Measurements from ENCODE around the gene GATD1.
A peak's percentile ranks its signal among the peaks of the same experiment; 100 is the strongest.

GATD1 gene

DNA sequence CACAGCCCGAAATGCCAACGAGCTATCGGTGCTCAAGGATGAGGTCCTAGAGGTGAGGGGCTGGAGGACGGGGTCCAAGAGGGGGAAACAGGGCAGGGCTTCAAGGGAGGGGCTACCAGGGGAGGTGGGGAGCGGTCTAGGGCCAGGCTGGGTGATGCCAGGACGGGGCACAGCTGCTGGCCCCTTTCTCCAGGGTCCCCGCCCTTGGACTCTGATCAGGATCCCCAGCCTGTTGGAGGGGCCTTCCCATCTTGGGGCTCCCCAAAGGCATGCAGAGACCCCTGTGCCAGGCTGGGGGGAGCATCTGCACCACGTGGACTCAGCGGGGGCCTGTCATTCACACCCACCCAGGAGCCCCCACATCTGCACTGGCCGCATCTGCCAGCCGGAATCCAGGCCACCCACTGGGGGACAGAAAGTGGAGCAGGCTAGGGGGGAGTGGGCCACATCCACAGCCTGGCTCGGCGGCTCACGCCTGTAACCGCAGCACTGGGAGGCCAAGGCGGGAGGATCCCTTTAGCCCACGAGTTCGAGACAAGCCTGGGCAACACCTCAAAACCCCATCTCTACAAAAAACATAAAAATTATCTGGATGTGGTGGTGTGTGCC lies 52.4 kb downstream of the GATD1 start:
- DNase-seq: no peak

DNA sequence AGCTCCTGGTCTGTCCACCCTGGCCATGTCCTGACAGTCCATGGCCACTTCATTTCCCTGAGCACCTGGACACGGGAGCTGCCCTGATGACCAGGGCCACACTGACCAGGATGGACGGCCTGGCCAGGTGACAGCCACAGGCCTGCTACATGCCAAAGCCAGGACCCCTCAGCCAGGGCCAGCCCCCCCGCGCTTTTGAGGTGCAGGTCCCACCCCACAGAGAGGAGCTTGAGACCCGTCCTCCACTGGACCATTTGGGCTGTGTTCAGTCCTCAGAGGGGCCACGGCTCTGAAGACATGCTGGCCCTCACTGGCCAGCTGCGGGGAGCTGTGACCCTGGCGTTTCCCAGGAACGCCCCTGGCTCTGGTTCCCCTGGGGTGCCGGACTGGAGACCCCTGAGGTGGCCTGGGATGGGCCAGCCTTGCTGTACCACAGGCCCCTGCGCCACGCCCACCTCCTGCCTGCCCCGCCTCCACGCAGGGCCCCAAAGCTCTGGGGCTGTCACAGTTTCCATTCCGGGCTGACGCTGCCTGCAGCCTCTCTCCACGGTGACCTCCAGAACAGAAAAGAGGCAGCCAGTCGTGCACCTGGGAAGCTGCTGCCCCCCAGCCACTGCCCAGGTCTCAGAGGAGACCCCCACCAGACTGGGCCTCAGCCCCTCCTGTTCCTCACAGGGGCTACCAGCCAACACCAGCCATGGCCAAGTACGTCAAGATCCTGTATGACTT lies 53.1 kb downstream of the GATD1 start:
- no peak for DNase-seq

DNA sequence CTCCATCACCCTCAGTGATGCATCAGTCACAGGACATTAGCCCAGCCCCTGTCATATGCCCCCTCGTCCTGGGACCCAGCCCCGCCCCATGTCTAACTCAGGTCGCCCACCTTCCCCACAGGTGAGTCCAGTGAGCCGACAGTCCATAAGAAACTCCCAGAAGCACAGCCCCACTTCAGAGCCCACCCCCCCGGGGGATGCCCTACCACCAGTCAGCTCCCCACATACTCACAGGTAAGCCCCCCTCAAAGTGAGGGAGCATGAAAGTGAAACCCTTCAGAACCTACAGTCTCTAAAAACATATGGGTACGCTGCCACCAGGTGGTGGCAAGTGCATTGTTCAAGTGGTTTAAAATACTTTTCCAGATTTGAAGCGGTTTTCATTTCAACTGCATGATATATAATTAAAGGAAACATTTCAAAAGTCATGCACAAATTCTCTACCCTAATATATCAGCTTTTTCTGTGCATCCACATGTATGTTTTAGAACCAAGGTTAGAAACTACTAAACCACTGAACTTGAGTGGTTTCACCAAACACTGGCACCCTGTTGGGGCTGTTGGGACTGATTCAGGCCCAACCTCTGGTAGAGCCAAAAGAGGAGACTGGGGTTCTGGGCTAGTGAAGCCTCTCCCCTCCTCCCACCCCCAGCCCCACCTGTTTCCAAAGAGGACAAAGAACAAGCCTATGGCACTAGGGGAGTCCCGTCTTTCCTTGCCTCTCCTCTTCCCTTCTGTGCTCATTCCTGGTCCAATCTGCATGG lies 54.0 kb downstream of the GATD1 start:
- DNase-seq: peak; percentile 78

DNA sequence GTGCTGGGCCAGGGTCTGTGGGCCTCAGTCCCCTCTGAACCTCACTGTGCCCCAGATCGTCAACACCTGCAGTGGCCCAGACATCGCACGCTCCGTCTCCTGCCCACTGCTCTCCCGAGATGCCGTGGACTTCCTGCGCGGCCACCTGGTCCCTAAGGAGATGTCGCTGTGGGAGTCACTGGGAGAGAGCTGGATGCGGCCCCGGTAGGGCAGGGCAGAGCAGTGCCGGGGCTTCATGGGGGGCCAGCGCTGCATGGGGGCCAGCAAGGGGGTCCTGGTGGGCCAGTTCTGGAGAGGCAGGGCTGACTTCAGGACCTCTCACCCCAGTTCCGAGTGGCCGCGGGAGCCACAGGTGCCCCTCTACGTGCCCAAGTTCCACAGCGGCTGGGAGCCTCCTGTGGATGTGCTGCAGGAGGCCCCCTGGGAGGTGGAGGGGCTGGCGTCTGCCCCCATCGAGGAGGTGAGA lies 54.9 kb downstream of the GATD1 start:
- no peak for DNase-seq

DNA sequence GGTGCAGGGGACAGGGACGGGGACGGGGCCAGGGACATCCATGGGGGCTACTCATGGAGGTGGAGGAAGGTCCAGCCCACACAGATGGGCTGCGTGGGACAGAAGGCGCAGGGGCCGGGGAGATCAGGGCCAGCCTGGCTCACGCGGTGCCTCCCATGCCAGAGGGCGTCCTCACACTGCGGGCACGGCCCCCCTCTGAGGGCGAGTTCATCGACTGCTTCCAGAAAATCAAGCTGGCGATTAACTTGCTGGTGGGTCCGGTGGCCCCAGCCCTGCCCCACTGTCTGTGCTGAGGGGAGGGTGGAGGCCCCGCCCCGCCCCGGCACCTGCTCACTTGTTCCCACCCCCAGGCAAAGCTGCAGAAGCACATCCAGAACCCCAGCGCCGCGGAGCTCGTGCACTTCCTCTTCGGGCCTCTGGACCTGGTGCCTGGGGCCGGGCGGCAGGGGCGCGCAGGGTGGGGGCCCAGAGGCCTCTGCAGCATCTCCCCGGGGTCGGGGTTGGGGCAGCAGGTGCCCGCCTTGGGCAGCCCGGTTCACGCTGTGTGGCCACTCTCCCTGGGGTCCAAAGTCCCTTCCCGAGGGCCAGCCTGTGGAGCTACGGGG lies 55.4 kb downstream of the GATD1 start:
- peak; percentile 40 for DNase-seq

DNA sequence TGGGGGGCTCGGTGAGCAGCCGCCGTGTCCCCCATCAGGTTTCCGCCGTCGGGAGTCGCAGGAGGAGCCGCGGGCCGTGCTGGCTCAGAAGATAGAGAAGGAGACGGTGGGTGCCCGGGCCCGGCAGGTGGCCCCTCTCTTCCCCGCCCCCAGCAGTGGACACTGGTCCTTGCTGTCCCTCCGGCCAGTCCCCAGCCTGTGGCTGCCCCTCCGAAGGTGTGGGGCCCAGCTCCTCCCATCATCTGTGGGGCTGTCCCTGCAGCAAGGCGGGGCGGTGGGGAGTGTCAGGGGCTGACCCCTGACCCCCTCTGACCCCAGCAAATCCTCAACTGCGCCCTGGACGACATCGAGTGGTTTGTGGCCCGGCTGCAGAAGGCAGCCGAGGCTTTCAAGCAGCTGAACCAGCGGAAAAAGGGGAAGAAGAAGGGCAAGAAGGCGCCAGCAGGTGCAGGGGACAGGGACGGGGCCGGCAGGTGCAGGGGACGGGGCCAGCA lies 56.0 kb downstream of the GATD1 start:
- no peak for DNase-seq

DNA sequence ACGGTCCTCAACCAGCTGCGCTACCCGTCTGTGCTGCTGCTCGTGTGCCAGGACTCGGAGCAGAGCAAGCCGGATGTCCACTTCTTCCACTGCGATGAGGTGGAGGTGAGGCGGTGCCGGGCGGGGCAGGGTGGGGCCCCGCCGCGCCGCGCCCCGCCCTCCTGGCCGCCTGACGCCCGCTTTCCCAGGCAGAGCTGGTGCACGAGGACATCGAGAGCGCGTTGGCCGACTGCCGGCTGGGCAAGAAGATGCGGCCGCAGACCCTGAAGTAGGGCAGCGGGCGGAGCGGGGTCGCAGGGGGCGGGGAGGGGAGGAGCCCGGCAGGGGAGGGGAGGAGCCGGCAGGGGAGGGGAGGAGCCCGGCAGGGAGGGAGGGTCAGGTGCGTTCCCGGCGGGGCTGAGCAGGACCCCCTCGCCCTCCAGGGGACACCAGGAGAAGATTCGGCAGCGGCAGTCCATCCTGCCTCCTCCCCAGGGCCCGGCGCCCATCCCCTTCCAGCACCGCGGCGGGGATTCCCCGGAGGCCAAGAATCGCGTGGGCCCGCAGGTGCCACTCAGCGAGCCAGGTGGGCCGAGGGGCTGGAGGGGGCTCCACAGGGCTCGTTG lies 56.5 kb downstream of the GATD1 start:
- no peak for DNase-seq

DNA sequence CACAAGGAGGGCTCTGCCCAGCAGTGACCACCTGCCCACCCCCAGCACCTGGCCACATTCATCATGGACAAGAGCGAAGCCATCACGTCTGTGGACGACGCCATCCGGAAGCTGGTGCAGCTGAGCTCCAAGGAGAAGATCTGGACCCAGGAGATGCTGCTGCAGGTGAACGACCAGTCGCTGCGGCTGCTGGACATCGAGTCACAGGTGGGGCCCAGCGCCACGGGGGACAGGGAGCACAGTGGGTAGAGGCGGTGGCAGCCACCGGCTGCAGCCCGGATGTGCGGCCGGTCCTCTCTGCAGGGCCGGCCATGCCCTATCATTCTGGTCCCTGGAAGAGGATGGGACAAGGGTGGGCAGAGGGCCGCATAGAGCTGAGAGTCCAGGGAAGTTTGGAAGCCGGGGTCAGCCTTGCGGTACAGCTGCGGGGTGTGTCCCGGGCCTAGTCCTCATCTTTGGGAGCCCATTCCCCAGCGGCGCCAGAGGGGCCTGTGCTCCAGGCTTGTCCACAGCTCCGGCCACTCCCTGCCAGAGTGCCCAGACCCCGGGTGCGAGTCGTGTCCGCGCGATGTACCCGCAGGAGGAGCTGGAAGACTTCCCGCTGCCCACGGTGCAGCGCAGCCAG lies 57.2 kb downstream of the GATD1 start:
- no peak for DNase-seq

DNA sequence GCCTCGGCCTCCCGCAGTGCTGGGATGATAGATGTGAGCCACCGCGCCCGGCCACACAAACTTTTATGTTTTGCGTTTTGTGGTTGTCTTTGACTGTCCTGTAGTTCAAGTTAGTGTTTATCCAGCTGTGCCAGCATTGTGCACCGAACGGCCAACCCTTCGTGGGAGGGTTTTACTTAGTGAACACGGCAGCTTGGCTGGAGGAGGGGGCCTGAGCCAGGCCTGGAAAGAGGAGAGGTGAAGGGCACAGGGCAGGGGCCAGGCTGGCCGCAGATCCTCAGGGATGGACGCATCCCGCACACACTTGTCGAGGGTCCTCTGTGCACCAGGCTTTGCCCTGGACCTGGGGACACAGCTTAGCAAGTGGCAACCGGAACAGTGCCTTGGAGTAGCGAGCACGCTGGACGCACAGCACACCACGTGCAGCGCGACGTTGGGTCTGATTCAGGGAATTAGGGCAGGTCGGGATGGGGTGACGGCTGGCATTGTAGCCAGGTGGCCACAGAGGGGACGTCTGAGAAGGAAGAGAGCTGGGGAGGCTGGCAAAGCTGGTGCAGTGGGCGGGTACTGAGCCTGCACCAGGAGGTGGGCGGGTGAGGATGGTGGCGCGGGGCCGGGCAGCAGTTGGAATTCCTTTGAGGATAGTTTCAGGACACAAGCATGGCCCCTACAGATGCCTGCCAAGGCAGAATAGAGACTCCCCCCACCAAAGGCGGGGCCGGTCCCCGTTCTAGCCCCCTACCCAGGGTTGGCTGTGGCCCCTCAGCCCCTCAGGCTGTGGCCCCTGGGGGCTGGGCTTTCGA lies 57.9 kb downstream of the GATD1 start:
- no peak for DNase-seq

Data from CD4-positive, alpha-beta T cell treated with Interleukin-4 for 4 hours (primary cell).